ENCODE data around the gene SAYSD1. TPM values are rescaled to one million over a fixed set of nuclear protein-coding genes. Genes with fewer than 3 reads are reported as not detected.
A peak's percentile ranks its signal among the peaks of the same experiment; 100 is the strongest.

The SAYSD1 gene
- total RNA-seq, 1 donor from 2014 or later: 8.2 TPM

DNA sequence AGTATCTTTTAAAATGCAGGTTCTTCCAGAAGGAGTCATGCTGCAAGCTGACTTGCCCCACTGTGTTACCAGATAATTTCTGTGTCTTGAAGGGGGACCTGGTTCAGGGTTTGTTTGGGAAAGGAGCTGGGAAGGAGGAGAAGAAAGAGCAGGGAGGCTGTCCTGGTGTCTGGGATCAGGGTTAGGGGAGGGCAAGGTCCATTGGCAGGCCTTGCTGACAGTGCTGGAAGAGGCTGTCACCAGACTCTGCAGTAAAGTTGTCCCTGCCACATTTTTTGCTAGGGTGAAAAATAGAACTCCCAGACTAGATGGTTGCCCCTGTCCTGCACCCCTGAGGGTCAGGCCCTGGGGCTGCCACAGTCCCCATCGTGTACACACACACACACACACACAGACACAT lies 51.5 kb downstream of the SAYSD1 start:
- Histone ChIP-seq H3K9me3 (ENCODE audit: low read depth) (no peaks in the 10 kb centered on the region), H3K9ac (no peak overlapping the region), H3K79me2 (ENCODE audit: low read depth) (no peaks in the 10 kb centered on the region), H3K4me1 (no peaks in the 10 kb centered on the region), H3K27ac (no peak overlapping the region), H3F3A (ENCODE audit: low read depth) (no peaks in the 10 kb centered on the region), H2AFZ (replicated peaks) (no peak overlapping the region), H3K4me2 (no peak overlapping the region), H3K4me3 (no peak overlapping the region), H3K27me3 (no peaks in the 10 kb centered on the region), H3K36me3 (no peaks in the 10 kb centered on the region), H4K20me1 (ENCODE audit: low read depth) (no peaks in the 10 kb centered on the region)
- Mint-ChIP-seq H3K36me3 (no peaks in the 10 kb centered on the region), H3K27me3 (ENCODE audit: insufficient read depth, low read depth) (peaks cover 5% of the 10 kb centered on the region), H3K4me1 (peaks cover 7% of the 10 kb centered on the region), H3K4me3 (no peak overlapping the region), H3K27ac (no peak overlapping the region), H3K9me3 (no peaks in the 10 kb centered on the region)
- DNase-seq (ENCODE audit: low spot score): no peak
- TF ChIP-seq EZH2phosphoT487 (IDR thresholded peaks at IDR 0.05) (no peak), EZH2 (IDR thresholded peaks at IDR 0.05) (no peak)
- TF ChIP-seq, protein P1, sequence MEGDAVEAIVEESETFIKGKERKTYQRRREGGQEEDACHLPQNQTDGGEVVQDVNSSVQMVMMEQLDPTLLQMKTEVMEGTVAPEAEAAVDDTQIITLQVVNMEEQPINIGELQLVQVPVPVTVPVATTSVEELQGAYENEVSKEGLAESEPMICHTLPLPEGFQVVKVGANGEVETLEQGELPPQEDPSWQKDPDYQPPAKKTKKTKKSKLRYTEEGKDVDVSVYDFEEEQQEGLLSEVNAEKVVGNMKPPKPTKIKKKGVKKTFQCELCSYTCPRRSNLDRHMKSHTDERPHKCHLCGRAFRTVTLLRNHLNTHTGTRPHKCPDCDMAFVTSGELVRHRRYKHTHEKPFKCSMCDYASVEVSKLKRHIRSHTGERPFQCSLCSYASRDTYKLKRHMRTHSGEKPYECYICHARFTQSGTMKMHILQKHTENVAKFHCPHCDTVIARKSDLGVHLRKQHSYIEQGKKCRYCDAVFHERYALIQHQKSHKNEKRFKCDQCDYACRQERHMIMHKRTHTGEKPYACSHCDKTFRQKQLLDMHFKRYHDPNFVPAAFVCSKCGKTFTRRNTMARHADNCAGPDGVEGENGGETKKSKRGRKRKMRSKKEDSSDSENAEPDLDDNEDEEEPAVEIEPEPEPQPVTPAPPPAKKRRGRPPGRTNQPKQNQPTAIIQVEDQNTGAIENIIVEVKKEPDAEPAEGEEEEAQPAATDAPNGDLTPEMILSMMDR (IDR thresholded peaks at IDR 0.05): no peak

DNA sequence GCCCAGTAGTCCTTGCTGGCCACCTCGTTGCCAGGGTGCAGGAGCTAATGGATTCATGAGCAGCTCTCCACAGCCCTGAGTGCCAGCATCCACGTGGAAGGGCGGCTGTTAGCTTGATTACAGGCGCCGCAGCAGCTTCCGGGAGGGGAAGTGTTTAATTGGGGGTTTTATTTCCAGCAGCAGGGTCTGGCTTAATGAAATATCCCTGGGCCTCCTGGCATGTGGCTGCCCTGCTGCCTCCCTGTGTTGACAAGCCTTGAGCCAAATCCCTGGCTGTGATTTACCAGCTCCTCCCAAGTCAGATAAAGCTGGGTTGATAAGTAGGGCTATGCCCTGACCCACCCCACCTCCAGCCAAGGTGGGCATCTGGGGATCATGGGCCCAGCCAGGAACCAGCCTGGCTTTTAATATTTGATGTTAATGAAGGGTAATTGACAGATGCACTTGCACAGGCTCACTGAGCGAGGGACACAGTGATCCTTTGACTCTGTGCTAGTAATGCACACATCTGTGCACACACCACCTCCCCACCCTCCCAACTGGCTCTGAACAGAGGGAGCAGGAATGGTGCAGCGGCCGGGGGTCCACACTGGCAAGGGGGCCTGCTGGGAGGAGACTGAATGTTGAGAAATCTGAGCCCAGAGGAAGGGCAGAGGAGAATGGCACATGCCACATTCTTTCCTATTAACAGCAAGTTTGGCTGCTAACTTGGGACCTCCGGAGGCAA lies 52.8 kb downstream of the SAYSD1 start:
- peak; percentile 13 for DNase-seq (ENCODE audit: low spot score)
- Histone ChIP-seq H3K9ac (no peak overlapping the region), H3K9me3 (ENCODE audit: low read depth) (no peaks in the 10 kb centered on the region), H3K4me2 (no peak overlapping the region), H3K27me3 (no peaks in the 10 kb centered on the region), H3K79me2 (ENCODE audit: low read depth) (no peaks in the 10 kb centered on the region), H4K20me1 (ENCODE audit: low read depth) (no peaks in the 10 kb centered on the region), H3F3A (ENCODE audit: low read depth) (no peaks in the 10 kb centered on the region), H3K27ac (no peak overlapping the region), H3K4me3 (no peak overlapping the region), H3K4me1 (no peaks in the 10 kb centered on the region), H2AFZ (replicated peaks) (no peak overlapping the region), H3K36me3 (no peaks in the 10 kb centered on the region)
- Mint-ChIP-seq H3K27ac (no peak overlapping the region), H3K4me3 (no peak overlapping the region), H3K9me3 (no peaks in the 10 kb centered on the region), H3K27me3 (ENCODE audit: insufficient read depth, low read depth) (peaks cover 7% of the 10 kb centered on the region), H3K4me1 (peaks cover 7% of the 10 kb centered on the region), H3K36me3 (no peaks in the 10 kb centered on the region)
- TF ChIP-seq, protein P1 (IDR thresholded peaks at IDR 0.05): no peak
- TF ChIP-seq EZH2 (IDR thresholded peaks at IDR 0.05) (no peak), EZH2phosphoT487 (IDR thresholded peaks at IDR 0.05) (no peak)

DNA sequence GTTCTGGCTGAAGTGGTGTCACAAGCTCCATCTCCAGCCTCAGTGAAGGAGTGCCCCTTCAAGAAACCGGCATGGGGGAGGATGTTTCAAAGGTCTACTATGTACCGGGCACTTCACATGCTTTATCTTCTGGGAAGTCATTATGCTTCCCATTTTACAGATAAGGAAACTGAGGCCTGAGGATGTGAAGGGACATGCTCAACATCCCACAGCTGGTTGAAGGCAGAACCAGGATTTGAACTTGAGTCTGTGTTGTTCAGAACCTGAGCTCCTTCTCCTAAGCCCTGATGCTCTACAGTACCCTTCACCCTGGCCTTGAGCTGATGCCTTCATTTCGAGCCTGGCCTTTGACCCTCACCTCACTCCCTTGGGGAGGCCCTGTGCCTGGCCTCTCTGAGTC lies 53.4 kb downstream of the SAYSD1 start:
- H2AFZ ChIP-seq (replicated peaks): no peak overlapping the region
- no peaks in the 10 kb centered on the region for H3K27me3 ChIP-seq
- no peak overlapping the region for H3K27ac Mint-ChIP-seq
- H3K36me3 Mint-ChIP-seq: no peaks in the 10 kb centered on the region
- no peaks in the 10 kb centered on the region for H3F3A ChIP-seq (ENCODE audit: low read depth)
- no peak overlapping the region for H3K4me3 ChIP-seq
- no peaks in the 10 kb centered on the region for H4K20me1 ChIP-seq (ENCODE audit: low read depth)
- H3K4me3 Mint-ChIP-seq: no peak overlapping the region
- H3K27ac ChIP-seq: no peak overlapping the region
- TF ChIP-seq, protein P1 (IDR thresholded peaks at IDR 0.05): no peak
- TF ChIP-seq EZH2phosphoT487 (IDR thresholded peaks at IDR 0.05) (no peak), EZH2 (IDR thresholded peaks at IDR 0.05) (no peak)
- no peak overlapping the region for H3K4me2 ChIP-seq
- DNase-seq (ENCODE audit: low spot score): no peak
- no peaks in the 10 kb centered on the region for H3K9me3 ChIP-seq (ENCODE audit: low read depth)
- no peak overlapping the region for H3K9ac ChIP-seq
- peaks cover 7% of the 10 kb centered on the region for H3K27me3 Mint-ChIP-seq (ENCODE audit: insufficient read depth, low read depth)
- no peaks in the 10 kb centered on the region for H3K79me2 ChIP-seq (ENCODE audit: low read depth)
- H3K36me3 ChIP-seq: no peaks in the 10 kb centered on the region
- peaks cover 7% of the 10 kb centered on the region for H3K4me1 Mint-ChIP-seq
- no peaks in the 10 kb centered on the region for H3K9me3 Mint-ChIP-seq
- no peaks in the 10 kb centered on the region for H3K4me1 ChIP-seq

Measured in neural progenitor cell (in vitro differentiated cells).